ENCODE measurements around the gene RFPL3.

DNA sequence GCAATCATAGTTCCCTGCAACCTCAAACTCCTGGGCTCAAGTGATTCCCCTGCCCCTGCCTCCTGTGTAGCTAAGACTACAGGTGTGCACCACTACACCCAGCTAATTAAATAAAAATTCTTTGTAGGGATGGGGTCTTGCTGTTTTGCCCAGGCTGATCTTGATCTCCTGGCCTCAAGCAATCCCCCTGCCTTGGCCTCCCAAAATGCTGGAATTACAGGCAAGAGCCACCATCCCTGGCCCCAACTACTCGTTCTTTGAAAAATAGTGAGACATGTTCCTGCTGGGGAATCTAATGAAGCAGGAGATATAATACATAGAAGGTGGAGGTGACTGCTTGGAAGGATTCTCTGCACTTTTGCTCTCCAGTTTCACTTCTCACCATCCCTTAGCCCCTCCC is 40.1 kb upstream of the RFPL3 start:
- TF ChIP-seq SMC3 (IDR thresholded peaks at IDR 0.05; ENCODE audit: borderline replicate concordance, low read length) (no peak), NBN (IDR thresholded peaks at IDR 0.05) (no peak), CBFB (IDR thresholded peaks at IDR 0.05; ENCODE audit: low read depth) (no peak)
- TF ChIP-seq, protein P1, sequence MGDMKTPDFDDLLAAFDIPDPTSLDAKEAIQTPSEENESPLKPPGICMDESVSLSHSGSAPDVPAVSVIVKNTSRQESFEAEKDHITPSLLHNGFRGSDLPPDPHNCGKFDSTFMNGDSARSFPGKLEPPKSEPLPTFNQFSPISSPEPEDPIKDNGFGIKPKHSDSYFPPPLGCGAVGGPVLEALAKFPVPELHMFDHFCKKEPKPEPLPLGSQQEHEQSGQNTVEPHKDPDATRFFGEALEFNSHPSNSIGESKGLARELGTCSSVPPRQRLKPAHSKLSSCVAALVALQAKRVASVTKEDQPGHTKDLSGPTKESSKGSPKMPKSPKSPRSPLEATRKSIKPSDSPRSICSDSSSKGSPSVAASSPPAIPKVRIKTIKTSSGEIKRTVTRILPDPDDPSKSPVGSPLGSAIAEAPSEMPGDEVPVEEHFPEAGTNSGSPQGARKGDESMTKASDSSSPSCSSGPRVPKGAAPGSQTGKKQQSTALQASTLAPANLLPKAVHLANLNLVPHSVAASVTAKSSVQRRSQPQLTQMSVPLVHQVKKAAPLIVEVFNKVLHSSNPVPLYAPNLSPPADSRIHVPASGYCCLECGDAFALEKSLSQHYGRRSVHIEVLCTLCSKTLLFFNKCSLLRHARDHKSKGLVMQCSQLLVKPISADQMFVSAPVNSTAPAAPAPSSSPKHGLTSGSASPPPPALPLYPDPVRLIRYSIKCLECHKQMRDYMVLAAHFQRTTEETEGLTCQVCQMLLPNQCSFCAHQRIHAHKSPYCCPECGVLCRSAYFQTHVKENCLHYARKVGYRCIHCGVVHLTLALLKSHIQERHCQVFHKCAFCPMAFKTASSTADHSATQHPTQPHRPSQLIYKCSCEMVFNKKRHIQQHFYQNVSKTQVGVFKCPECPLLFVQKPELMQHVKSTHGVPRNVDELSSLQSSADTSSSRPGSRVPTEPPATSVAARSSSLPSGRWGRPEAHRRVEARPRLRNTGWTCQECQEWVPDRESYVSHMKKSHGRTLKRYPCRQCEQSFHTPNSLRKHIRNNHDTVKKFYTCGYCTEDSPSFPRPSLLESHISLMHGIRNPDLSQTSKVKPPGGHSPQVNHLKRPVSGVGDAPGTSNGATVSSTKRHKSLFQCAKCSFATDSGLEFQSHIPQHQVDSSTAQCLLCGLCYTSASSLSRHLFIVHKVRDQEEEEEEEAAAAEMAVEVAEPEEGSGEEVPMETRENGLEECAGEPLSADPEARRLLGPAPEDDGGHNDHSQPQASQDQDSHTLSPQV (IDR thresholded peaks at IDR 0.05) = no peak

Data from GM12878 (cell line).